GM15510 (cell line): ENCODE measurements around the gene FAM185A.

Source experiments
- POLR2A ChIP-seq: IDR thresholded peaks from 3 replicates; pipeline ENCODE4 v1.6.1; 2011; ENCODE audit warnings: borderline replicate concordance; ENCODE audit not compliant: insufficient read length; ENCODE audit errors: extremely low read depth

The FAM185A gene

GRCh38 chr7:102748605-102749444 lies at the start of gene FAM185A:
FAM185A (plus strand) TSS chr7:102748999; CDS start chr7:102749208, 209 bp downstream.
- peak; percentile 35 for TF ChIP-seq POLR2A

GRCh38 chr7:102806613-102807012 lies 57.8 kb downstream of the FAM185A start:
- no peak for TF ChIP-seq POLR2A

- TF ChIP-seq POLR2A, result no peak
Observed at GRCh38 chr7:102810916-102811315, 62.1 kb downstream of the FAM185A start.

GRCh38 chr7:102811942-102812678 lies 63.3 kb downstream of the FAM185A start:
- TF ChIP-seq POLR2A, result no peak

GRCh38 chr7:102813191-102814024 lies 64.6 kb downstream of the FAM185A start:
- no peak for TF ChIP-seq POLR2A

GRCh38 chr7:102814025-102814471 lies 65.2 kb downstream of the FAM185A start:
- no peak for TF ChIP-seq POLR2A

GRCh38 chr7:102817616-102818573 lies 69.1 kb downstream of the FAM185A start:
- TF ChIP-seq POLR2A, result no peak

- no peak for TF ChIP-seq POLR2A
Observed at GRCh38 chr7:102819151-102819550, 70.4 kb downstream of the FAM185A start.

GRCh38 chr7:102821994-102822747 lies 73.4 kb downstream of the FAM185A start:
- TF ChIP-seq POLR2A, result no peak

- TF ChIP-seq POLR2A, result no peak
Observed at GRCh38 chr7:102823390-102824119, 74.8 kb downstream of the FAM185A start.

- TF ChIP-seq POLR2A, result no peak
Observed at GRCh38 chr7:102828286-102828685, 79.5 kb downstream of the FAM185A start.

- TF ChIP-seq POLR2A, result no peak
Observed at GRCh38 chr7:102829075-102829474, 80.3 kb downstream of the FAM185A start.
